ENCODE results near the gene ENDOD1.

Gene ENDOD1

DNA sequence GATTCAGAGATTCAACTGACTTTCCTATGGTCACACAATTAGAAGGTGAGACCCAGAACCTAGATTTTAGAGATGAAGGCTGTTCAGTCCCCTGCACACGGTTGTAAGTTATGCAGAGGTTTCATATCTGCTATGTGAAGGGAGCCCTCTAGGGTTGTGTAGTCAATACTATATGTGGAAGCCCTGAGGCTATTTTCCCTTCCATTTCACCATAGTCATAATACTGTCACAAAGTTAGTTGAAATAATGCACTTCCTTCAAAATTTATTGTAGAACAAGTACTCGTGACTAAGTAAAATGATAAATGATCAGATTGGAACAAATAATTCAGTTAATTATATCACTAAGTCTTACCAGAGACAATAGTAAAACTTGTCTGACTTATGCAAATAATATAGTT lies 48.8 kb downstream of the ENDOD1 start:
- no peak overlapping the region for H3K4me3 ChIP-seq (replicated peaks; ENCODE audit: low read depth, low read length)
- TF ChIP-seq, protein P1, sequence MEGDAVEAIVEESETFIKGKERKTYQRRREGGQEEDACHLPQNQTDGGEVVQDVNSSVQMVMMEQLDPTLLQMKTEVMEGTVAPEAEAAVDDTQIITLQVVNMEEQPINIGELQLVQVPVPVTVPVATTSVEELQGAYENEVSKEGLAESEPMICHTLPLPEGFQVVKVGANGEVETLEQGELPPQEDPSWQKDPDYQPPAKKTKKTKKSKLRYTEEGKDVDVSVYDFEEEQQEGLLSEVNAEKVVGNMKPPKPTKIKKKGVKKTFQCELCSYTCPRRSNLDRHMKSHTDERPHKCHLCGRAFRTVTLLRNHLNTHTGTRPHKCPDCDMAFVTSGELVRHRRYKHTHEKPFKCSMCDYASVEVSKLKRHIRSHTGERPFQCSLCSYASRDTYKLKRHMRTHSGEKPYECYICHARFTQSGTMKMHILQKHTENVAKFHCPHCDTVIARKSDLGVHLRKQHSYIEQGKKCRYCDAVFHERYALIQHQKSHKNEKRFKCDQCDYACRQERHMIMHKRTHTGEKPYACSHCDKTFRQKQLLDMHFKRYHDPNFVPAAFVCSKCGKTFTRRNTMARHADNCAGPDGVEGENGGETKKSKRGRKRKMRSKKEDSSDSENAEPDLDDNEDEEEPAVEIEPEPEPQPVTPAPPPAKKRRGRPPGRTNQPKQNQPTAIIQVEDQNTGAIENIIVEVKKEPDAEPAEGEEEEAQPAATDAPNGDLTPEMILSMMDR (IDR thresholded peaks at IDR 0.05; ENCODE audit: low read depth, low read length, missing control alignments) = no peak
- no peak for DNase-seq (ENCODE audit: extremely low read depth, low read depth)

DNA sequence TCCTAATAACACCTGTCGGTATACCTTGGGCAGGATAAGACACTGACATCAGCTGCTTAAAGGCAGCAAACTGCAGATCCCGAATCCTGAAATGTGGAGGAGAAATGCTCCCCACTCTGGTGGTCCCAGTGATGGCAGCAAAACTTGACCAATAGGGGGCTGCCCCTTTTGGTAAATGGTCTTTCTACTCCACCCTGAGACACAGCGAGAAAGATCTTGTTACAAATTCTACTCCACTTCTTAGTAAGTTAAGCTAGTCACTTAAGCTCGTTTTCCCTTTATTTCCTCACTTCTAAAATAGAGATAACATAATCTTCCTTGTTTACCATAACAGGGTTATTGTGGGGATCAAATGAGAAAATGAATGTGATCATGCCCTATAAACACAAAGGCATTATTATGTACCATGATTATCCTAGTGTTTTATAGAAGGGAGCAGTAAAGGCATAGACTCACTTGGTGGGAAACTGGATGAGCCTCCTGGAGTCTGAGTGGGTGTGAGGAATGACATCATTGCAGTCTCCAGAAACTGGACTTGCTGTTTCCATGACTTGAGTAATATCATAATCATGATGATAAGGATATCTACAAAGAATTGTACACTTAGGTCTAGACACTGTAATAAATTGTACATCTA lies 50.9 kb downstream of the ENDOD1 start:
- H3K4me3 ChIP-seq (replicated peaks; ENCODE audit: low read depth, low read length) = no peak overlapping the region
- DNase-seq (ENCODE audit: extremely low read depth, low read depth) = no peak
- TF ChIP-seq, protein P1 (IDR thresholded peaks at IDR 0.05; ENCODE audit: low read depth, low read length, missing control alignments) = no peak

DNA sequence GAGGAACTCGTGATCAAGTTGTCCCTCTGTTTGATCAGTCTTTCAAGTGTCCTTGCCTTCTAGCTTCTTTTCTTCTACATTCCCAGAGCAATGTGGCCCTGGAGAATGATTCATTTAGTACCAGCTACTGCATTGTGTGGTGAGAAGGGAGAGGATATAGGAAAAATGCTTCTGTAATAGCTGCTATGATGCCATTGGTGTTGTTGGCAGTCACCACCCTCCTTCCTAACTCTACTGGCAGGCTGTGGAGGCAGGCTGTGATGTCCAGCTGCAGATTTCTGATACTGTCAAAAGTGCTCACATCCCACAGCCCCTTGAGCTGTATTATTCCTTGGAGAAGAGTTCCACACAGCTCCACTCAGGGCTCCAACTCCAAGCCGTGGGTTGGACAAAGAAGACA lies 52.8 kb downstream of the ENDOD1 start:
- TF ChIP-seq, protein P1 (IDR thresholded peaks at IDR 0.05; ENCODE audit: low read depth, low read length, missing control alignments) = no peak
- no peak for DNase-seq (ENCODE audit: extremely low read depth, low read depth)
- no peak overlapping the region for H3K4me3 ChIP-seq (replicated peaks; ENCODE audit: low read depth, low read length)

DNA sequence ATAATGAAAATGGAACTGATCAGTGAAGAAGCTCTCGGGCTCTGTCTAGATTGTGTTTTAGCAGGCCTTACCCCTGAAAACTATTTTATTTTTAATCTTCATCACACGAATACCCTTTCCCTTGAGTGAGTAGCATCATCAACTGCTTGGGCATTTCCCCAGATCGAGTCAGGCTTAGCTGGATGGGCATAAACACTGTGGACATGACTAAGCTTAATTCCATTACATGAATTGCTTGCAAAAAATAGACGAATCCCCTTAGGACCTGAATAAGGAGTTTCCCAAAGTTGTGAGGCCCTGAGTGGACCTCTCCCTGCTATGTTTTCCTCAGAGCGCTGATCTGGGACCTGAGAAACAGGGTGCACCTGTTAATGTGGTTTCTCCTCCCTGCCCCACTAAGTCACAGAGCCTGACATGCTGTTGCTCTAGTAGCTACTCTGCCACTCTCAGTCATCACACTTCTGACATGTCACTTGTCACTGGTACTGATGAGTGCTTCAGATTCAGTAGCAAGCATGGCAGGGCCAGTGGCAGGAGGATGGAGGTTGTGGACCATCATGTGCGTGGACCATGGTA lies 53.5 kb downstream of the ENDOD1 start:
- DNase-seq (ENCODE audit: extremely low read depth, low read depth) = no peak
- no peak overlapping the region for H3K4me3 ChIP-seq (replicated peaks; ENCODE audit: low read depth, low read length)

DNA sequence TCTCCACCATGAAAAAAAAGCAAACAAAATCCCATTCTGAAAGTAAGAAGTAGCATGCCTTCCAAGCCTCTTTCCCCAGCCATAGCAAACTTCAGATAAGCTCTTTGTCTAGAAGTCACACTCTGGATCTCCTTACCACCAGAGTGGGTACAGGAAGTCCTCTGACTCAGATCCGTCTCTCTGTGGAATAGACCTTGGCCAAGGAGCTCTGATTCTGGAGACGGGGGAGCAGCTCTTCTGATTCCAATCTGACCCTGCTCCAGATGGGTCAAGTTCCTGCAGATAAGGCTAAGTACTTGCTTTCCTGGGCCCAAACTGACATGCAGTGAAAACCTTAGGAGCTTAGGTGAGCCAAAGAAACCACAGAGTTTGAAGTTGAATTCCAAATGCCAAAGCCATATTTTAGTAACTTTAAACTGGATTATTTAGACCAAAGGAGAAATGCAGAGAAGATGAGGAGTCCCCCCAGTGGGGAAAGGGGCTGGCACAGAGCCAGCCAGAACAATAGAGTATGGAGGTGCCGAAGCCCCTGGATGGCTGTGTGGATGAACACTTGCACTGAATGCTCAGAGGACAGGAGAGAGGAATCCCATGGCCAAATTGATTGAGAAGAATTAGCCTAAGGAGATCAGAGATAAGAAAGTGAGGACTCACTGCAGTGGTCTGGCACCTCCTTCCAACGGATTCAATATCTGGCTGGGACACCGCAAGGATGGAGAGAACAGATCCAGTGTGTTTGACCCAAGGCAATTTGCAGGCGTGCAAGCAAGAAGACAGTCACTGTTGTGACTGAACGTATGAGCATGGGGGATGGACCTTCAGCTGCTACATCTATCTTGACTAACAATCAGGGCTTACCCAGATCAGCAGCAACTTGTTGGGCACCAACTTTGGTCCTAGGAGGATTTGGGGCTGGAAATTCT lies 54.9 kb downstream of the ENDOD1 start:
- H3K4me3 ChIP-seq (replicated peaks; ENCODE audit: low read depth, low read length) = no peak overlapping the region
- TF ChIP-seq, protein P1 (IDR thresholded peaks at IDR 0.05; ENCODE audit: low read depth, low read length, missing control alignments) = no peak
- no peak for DNase-seq (ENCODE audit: extremely low read depth, low read depth)

More for the DNA sequence above, 53.5 kb downstream of the ENDOD1 start:
- TF ChIP-seq, protein P1 (IDR thresholded peaks at IDR 0.05; ENCODE audit: low read depth, low read length, missing control alignments) = no peak

DNA sequence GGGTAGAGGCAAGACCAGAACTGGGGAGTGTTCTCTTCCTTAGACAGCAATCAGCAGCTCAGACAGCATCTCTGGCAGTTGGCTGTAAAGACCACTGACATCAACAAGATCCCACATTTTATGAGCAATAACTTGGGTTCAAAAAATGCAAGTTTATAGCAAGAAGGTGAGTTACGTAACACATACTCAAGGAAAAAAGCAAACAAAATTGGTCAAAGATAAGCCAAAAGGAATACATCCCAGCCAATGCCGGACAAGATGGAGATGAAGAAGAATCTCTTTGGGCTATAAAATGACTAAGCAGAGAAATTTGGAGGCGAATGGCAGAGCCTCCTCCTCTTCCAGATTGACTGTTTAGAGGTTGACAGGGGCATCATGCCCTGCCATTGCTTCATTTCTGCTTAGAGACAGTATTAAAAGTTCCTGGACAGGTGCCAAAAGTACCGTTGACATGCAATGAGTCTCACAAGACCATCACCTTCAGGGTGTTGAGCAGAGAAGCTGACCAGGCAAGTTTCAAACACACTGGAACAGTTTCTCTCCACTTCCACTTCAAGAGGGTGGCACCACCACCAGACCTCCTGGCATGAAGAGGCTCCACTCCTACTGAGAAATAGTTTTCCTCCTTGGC lies 55.9 kb downstream of the ENDOD1 start:
- no peak for DNase-seq (ENCODE audit: extremely low read depth, low read depth)
- no peak overlapping the region for H3K4me3 ChIP-seq (replicated peaks; ENCODE audit: low read depth, low read length)
- TF ChIP-seq, protein P1 (IDR thresholded peaks at IDR 0.05; ENCODE audit: low read depth, low read length, missing control alignments) = no peak
